AG08395 (cell line): Measurements from ENCODE around the gene CUEDC2.
A peak's percentile ranks its signal among the peaks of the same experiment; 100 is the strongest.

ENCODE experiments used
- DNase-seq: peaks from one replicate; pipeline ENCODE4 v3.0.0; 2012; ENCODE audit warnings: mixed read lengths, low spot score

The CUEDC2 gene

GRCh38 chr10:102396730-102397151 is 35.6 kb downstream of the CUEDC2 start:
- DNase-seq: no peak

GRCh38 chr10:102396317-102396650 is 36.1 kb downstream of the CUEDC2 start:
- DNase-seq: no peak

- peak; percentile 93 for DNase-seq
Observed at GRCh38 chr10:102395400-102396316, 36.7 kb downstream of the CUEDC2 start, which contains the start of gene NFKB2. TSS of gene NFKB2 (plus strand) at chr10:102395705. CDS start at chr10:102395960, 255 bp downstream.

GRCh38 chr10:102394801-102395399 is 37.5 kb downstream of the CUEDC2 start:
- DNase-seq: no peak

- peak; percentile 95 for DNase-seq
Observed at GRCh38 chr10:102394079-102394800, 38.1 kb downstream of the CUEDC2 start.

- DNase-seq: no peak
Observed at GRCh38 chr10:102393411-102394078, 38.8 kb downstream of the CUEDC2 start.

GRCh38 chr10:102392306-102392705 is 40.1 kb downstream of the CUEDC2 start:
- no peak for DNase-seq

GRCh38 chr10:102389894-102390293 is 42.5 kb downstream of the CUEDC2 start:
- DNase-seq: no peak

- DNase-seq: peak; percentile 24
Observed at GRCh38 chr10:102384606-102385429, 47.6 kb downstream of the CUEDC2 start.

GRCh38 chr10:102384053-102384452 is 48.3 kb downstream of the CUEDC2 start:
- DNase-seq: no peak

- DNase-seq: no peak
Observed at GRCh38 chr10:102382871-102383270, 49.5 kb downstream of the CUEDC2 start.

GRCh38 chr10:102381983-102382382 is 50.4 kb downstream of the CUEDC2 start:
- DNase-seq: no peak

- no peak for DNase-seq
Observed at GRCh38 chr10:102379383-102379782, 53.0 kb downstream of the CUEDC2 start.

- DNase-seq: no peak
Observed at GRCh38 chr10:102376901-102377300, 55.5 kb downstream of the CUEDC2 start.

- DNase-seq: no peak
Observed at GRCh38 chr10:102375867-102376266, 56.5 kb downstream of the CUEDC2 start.

GRCh38 chr10:102375250-102375649 is 57.1 kb downstream of the CUEDC2 start:
- no peak for DNase-seq
